ENCODE results near the gene MTAP.

The MTAP gene

DNA sequence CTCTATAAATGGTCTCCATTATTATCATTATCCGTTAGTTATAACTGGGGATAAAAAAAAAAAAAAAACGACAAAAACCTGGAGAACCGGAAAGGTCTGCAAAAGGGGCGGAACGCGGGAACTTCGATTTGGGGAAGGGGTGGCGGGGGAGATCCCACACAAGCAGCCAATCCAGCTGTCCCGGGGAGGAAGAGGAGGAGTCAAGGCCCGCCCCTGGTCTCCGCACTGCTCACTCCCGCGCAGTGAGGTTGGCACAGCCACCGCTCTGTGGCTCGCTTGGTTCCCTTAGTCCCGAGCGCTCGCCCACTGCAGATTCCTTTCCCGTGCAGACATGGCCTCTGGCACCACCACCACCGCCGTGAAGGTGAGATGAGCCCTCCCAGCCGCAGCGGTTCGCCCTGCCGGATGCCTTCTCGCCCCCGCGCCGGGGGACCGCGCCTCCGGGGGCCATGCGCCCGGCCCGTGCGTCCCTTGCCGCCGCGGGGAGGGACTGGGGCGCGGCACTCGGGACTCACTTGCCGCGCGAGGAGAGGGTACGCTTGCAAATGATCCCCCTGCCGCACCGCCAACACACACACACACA is at the start of gene MTAP:
TSS of gene MTAP (plus strand) at position 219 of the 583 bp plus-strand sequence. CDS start at position 332, 113 bp downstream.
- DNase-seq (ENCODE audit: low read depth in 1 of 2, low spot score in 1 of 2): peak; percentile 37 to 63

DNA sequence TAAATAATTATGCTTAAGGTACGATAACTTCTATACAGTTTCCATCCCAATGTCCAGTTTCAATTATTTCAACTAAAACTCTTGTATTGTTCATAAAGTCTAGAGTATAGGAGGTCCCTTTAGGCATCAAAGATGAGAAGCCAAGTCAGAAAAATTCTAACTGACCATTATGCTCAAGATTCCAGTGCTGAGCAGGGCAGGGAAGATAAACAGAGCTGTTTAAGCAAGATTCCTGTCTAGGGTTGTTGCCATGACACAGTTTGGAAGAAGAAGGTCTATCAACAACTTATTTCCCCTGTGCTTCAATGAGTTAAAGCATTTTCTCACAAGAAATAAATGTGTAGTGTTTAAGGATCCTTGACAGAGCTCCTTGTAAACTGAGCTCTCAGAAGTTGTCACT is 48.9 kb upstream of the MTAP start:
- DNase-seq (ENCODE audit: low read depth in 1 of 2, low spot score in 1 of 2): no peak

- DNase-seq (ENCODE audit: low read depth in 1 of 2, low spot score in 1 of 2): no peak
Measured at GRCh38 chr9:21754741-21755140, 47.7 kb upstream of the MTAP start.

- no peak for DNase-seq (ENCODE audit: low read depth in 1 of 2, low spot score in 1 of 2)
Measured at GRCh38 chr9:21758540-21758939, 43.9 kb upstream of the MTAP start.

DNA sequence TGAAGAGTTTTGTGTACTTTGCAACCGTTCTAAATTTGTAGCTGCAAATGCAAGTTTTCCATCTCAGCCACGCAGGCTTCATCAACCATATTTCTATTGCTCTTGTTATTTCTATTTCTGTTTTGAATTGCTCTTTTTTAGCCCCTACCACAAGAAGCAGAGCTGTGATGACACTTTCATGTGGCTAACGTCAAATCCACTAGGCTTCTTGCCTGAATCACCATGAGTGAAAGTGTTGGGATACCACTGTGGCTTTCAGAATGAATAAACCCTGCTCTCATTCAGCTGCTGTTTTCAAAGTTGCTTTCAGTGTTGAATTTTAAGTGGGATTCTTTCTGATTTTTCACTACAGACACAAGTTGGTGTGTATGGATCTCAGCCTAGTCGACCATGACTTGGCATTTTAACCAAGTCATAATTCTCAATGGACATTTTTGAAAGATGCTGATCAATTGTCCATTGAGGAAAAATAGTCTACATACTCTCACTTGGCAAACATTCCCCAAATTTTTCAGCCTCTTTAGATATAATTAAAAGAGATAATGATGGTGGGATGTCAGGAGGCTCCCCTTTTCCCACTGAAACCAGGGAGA is 41.0 kb upstream of the MTAP start:
- no peak for DNase-seq (ENCODE audit: low read depth in 1 of 2, low spot score in 1 of 2)

- no peak for DNase-seq (ENCODE audit: low read depth in 1 of 2, low spot score in 1 of 2)
Measured at GRCh38 chr9:21762064-21762463, 40.4 kb upstream of the MTAP start.

DNA sequence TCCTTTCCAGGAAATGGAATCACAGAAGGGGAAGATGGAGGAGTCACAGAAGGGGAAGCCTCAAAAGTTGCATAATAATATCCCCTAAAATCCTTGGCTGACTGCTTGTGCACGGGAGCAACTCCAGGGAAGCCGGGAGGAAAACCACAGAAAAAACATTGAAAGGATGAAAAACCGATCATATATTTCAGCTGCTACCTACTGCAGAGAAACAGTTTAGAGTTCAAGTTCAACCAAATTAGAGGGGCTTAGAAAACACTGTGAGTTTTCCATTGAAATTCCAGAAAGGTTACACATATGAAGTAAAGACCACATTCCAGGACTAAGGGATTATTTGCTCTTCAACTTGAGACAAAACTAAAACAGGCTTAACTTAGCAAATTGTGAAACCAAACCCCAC is 37.6 kb upstream of the MTAP start:
- DNase-seq (ENCODE audit: low read depth in 1 of 2, low spot score in 1 of 2): no peak

- no peak for DNase-seq (ENCODE audit: low read depth in 1 of 2, low spot score in 1 of 2)
Measured at GRCh38 chr9:21766096-21766495, 36.3 kb upstream of the MTAP start.

GRCh38 chr9:21770871-21771560 is 31.4 kb upstream of the MTAP start:
- no peak for DNase-seq (ENCODE audit: low read depth in 1 of 2, low spot score in 1 of 2)

GRCh38 chr9:21777701-21778100 is 24.7 kb upstream of the MTAP start:
- no peak for DNase-seq (ENCODE audit: low read depth in 1 of 2, low spot score in 1 of 2)

DNA sequence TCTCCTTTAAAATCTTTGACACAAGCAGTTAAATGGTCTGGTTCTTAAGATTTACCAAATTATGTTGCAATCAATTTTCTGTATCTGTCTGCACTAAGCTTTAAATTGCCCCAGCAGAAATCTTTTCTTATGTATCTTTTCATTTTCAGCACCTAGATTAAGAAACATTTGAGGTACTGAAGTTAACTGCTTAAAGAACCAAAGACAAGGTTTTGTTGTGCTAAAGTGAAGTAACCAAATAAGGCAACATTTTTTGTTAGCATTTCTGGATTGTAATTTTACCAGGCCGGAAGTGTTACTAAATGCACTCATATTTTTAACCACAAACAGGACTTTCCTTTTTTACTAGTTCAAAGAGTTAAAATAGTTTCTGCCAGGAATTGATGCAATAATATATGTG is 24.1 kb upstream of the MTAP start:
- no peak for DNase-seq (ENCODE audit: low read depth in 1 of 2, low spot score in 1 of 2)

GRCh38 chr9:21779397-21779796 is 23.0 kb upstream of the MTAP start:
- no peak for DNase-seq (ENCODE audit: low read depth in 1 of 2, low spot score in 1 of 2)

DNA sequence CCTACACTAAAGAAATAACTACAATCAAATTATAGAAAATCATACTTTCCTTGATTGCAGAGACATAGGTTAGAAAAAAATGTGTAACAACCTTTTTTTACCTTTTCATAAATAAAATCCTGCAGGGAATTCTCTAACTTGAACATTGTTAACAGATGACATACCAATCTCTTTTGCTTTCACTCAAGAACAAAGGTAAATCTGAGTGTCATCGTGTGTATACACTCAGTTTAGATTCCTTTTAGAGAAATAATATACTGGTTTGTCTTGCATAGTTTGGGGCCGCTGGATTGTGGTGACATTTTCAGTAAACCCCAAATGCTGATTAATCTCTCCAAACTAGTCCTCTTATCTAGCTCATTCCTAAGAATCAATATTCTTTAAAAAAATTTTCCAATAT is 20.8 kb upstream of the MTAP start:
- DNase-seq (ENCODE audit: low read depth in 1 of 2, low spot score in 1 of 2): no peak

DNA sequence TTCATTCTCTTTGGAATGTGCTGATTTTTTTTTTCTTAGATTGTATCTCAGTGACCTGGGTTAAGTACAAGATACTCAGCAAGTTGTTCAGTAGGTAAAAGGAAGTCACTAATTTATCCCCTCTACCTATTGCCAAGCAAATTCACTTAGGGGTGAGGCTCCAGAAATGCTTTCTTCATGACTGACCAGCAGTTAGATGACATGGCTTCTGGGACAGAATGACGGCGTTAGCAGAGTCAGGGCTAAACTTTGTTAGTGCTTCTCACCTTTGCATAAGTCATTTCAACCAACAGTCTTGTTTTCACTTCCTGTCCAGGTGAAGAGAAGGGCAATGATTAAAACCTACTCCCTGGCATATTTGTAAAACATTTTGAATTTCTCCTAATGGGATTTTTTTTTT is 20.2 kb upstream of the MTAP start:
- DNase-seq (ENCODE audit: low read depth in 1 of 2, low spot score in 1 of 2): no peak

GRCh38 chr9:21788752-21789151 is 13.7 kb upstream of the MTAP start:
- DNase-seq (ENCODE audit: low read depth in 1 of 2, low spot score in 1 of 2): no peak

DNA sequence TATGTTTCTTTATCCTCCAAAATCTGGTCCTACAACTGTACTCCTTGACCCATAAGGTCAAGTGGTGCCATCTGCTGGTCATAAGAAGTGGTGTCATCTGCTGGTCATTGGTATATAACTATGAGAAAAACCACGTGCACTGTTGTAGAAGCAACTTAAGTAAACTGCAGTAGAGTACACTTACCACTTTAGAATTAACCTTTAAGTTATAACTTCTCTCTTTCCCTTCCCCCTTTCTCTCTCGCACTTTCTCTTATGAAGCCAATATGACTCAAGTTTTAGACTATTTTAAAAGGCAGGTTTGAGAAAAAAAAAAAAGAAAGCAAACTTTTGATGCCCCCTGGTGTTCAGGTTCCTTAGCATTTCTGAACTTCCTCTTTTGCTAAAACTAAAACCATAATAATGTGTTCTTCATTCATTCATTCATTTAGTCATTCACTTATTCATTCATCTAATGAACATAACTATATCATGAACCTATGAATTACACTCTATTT is 12.8 kb upstream of the MTAP start:
- no peak for DNase-seq (ENCODE audit: low read depth in 1 of 2, low spot score in 1 of 2)

GRCh38 chr9:21795483-21795882 is 7.0 kb upstream of the MTAP start:
- no peak for DNase-seq (ENCODE audit: low read depth in 1 of 2, low spot score in 1 of 2)

DNA sequence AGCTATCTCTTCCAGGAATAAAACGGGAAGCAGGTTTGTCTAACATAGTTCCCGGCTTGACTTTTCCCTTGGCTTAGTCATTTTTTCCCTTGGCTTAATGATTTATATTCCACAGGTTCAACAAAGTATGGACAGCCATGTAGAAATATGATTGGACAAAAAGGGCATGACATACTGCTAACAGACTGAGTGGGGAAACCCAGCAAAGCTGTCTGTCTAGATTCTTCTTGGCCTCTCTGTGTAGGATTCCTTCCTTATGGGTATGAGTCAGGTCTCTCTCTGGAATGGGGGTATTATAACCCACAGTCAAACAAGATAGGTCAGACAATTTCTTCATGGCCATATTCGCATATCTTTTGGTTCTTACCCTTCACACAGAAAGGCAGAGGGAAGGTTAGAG is 5.7 kb upstream of the MTAP start:
- no peak for DNase-seq (ENCODE audit: low read depth in 1 of 2, low spot score in 1 of 2)

- DNase-seq (ENCODE audit: low read depth in 1 of 2, low spot score in 1 of 2): no peak
Measured at GRCh38 chr9:21800931-21801682, 1.3 kb upstream of the MTAP start.

- DNase-seq (ENCODE audit: low read depth in 1 of 2, low spot score in 1 of 2): no peak
Measured at GRCh38 chr9:21801683-21802417, 586 bp upstream of the MTAP start.

GRCh38 chr9:21803649-21804048 is 1.2 kb downstream of the MTAP start:
- DNase-seq (ENCODE audit: low read depth in 1 of 2, low spot score in 1 of 2): no peak

Data from stimulated activated CD4-positive, alpha-beta T cell treated with anti-CD3 and anti-CD28 coated beads, Interleukin-15, amount 100 ng/mL, for 1 hour (primary cell).